HG03521 (cell line): ENCODE results near the gene HAS3.
"Not testable (repeated sequence)": the region's sequence is repeated elsewhere in the genome, so short reads cannot be mapped to it uniquely, and the experiment has no call there.

Experiments
- ATAC-seq: cut with Tn5 transposase; IDR thresholded peaks from one replicate; pipeline ENCODE4 v1.9.1; 2021; ENCODE audit warnings: mild to moderate bottlenecking, moderate library complexity; ENCODE audit not compliant: unreplicated experiment

Gene HAS3, protein sequence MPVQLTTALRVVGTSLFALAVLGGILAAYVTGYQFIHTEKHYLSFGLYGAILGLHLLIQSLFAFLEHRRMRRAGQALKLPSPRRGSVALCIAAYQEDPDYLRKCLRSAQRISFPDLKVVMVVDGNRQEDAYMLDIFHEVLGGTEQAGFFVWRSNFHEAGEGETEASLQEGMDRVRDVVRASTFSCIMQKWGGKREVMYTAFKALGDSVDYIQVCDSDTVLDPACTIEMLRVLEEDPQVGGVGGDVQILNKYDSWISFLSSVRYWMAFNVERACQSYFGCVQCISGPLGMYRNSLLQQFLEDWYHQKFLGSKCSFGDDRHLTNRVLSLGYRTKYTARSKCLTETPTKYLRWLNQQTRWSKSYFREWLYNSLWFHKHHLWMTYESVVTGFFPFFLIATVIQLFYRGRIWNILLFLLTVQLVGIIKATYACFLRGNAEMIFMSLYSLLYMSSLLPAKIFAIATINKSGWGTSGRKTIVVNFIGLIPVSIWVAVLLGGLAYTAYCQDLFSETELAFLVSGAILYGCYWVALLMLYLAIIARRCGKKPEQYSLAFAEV

DNA sequence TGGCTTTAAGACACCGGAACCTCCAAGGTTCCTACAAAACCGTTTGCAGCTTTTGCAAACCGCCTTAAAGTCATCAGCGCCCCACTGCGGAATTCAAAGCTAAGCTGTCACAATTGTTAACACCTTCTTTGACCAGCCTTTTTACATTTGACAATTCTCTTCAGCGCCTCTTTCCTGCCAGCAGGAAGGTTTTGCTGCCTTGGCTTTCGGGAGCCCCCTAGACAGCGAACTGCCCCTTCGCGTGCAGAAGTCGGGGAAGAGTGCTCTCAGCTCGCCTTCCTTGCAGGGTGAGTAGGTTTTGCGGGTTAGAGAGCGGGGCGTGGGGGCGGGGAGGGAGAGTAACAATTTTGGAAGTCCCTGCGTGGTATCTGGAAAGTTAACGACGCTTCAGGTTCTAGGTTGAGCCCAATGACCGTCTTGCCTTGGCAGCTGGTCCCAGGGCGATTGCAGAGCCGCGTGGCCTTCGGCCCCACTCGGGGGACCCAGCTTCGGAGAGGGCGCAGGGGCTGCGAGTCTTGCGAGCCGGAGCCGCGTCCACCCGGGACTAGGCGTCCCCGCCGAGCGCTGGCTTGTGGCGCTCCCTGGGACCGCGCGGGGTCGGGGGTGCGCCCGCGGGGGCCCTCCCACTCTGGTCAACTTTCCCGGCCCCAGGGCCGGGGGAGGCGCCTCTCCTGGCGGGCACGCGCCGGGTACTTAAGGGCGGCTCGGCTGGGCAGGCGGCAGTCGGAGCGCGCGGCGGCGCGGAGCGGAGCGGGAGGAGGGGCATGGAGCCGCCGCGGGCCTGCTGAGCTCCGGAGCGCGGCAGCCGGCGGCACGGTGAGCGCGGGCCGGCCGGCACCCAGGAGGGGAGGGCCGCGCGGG lies at the start of gene HAS3:
TSS of gene HAS3 (plus strand) at position 153 of the 861 bp plus-strand sequence. CDS start 3,743 bp downstream, outside the sequence.
- no peak for ATAC-seq

DNA sequence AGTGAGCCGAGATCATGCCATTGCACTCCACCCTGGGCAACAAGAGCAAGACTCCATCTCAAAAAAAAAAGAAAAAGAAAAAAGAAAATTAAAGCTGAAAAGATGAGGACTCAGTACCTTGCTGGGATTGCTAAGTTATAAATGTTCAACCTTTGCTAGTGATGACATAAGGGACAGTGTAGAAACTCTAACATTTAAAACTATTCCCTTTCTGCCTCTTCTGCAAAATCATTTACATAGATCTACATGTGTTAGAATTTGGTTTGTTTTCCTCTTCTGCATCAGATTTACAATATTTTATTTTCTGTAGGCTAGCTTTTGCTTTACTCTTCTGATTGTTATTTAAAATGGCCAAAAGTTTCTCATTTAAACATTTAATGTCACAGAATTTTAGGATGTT lies 49.5 kb upstream of the HAS3 start:
- no peak for ATAC-seq

DNA sequence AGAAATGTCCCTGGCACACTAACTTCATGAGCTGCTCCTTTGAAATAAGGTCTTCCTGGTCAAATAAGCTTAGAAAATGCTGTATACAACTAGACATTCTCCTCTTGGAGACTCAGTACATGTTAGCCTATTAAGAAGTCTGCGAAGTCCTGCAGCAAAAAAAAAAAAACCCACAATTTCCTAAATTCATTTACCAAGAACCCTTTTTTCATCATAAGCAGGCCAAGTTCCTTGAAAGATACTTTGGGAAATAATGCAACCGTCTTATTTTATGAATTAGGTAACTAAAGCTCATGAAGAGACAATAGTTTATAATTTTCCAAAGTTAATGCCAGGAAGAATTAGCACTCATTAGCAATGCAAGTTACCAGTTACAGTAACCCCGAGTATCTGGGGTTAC lies 49.0 kb upstream of the HAS3 start:
- ATAC-seq, result no peak

DNA sequence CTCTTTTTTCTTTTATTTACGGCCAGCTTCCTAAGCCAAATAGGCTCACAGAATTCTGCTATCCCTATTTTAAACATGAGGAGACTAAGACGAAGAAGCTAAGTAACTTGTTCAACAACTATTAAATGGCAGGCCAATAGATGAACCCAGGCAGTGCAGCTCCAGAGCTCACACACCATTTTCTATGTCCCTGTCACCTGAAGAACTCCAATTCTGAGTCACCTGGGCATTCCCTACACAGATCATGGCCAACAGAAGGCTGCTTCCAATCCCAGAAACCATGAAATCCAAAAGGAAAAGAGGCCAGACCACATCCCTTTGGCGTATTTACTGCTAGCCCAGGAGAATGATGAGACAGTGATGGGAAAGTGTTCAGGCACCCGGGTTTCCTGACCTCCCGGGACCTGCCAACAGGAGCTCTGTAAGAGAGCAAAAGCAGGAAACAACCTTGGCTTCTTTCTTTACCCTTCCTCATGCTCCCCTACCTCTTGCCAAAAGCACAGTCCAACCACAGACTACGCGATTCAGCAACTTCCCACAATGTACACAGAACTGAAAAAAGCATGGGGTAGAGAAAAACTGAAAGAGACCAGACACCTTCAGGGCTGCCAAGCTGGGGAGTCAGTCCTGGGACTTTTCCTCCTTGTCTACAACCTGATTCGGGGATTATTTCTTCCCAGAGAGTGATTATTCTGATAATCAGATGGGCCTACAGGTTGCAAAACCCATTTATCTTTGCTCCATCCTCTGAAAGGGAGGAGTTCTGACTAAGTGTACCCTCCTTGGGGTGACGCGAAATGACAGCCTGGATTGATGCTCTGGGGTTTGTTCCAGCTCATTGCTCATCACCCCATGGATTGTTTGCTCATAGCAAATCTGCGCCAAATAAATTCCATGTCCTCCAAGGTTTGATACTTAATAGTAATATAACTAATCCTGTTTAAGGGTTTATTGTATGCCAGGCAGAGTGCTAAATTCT lies 47.8 kb upstream of the HAS3 start:
- no peak for ATAC-seq

DNA sequence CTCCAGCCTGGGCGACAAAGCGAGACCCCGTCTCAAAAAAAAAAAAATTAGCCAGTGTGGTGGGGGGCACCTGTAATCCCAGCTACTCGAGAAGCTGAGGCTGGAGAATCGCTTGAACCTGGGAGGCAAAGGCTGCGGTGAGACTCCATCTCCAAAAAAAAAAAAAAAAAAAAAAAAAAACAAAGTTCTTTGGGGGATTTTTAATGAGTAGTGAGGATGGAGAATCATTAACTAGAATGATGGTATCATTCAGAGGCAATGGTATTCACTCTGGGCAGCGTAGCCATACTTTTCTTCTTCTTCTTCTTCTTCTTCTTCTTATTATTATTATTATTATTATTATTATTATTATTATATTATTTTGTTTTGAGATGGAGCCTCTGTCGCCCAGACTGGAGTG lies 42.0 kb upstream of the HAS3 start:
- not testable (repeated sequence) for ATAC-seq

DNA sequence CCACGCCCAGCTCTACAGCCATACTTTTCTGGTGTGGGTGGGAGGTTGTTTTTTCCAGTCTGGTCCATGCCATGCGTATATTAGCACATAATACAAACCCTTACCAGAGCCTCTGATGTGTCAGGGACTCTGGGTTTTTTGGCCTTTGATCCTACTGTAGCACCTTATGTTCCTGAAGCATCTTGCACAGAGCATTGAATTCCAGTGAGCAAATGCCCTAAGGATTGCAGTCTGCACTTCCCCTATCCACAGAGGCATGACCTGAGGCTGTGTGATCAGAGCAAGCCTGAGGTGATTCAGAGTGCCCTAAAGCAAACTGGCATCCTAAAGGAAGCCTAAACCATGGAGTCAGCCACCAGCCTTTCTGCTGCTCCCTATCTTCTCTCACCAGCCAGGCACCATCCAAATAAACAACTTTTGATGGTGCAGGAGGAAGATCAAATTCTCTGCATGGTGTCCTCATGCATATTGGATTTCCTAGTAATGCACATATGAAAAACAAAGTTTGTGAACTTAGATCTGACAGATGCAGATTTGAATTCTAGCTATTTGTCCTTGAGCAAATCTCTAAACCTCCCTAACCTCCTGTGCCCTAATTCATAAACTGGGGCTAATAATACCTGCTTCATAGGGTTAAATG lies 41.2 kb upstream of the HAS3 start:
- no peak for ATAC-seq

DNA sequence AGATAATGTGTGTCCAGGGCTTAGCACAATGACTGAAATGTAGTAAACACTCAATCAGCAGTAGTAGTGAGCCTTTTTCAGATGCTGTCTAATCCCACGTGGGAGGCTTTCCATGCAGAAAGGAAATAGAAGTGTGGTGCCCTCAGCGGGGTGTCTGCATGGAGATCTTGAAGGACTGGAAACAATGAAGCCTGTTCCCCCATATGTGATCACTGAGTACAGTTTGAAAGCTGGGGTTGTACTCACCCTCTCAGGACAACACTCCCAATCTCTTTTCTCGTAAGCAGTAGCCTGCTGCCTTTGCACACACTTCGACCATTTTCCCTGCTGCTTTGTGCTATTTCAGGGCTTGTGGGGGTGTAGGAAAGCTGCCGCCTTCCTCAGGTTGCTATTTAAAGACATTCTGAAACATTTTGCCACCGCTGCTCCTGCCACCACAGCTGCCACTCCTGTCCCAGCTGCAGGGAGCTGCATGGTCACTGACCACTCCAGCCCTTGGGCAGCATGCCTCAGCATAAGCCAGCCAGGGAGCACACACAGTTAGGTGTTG lies 40.6 kb upstream of the HAS3 start:
- ATAC-seq, result no peak

DNA sequence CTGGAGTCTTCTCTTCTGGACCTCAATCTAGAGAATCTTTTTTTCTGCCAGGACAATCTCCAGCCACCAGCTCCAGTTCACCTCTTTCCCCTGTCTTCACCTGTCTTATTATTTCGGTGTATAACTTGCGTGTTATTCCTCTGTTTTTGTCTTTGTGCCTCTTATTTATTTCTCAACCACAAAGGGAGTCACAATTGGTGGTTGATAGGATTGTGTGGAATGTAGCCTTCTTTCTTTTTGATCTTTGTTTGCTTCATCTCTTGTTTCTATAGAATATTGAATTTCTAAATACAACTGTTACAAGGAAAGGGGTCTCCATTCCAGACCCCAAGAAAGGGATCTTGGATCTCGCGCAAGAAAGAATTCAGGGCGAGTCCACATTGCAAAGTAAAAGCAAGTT lies 35.9 kb upstream of the HAS3 start:
- ATAC-seq, result no peak

DNA sequence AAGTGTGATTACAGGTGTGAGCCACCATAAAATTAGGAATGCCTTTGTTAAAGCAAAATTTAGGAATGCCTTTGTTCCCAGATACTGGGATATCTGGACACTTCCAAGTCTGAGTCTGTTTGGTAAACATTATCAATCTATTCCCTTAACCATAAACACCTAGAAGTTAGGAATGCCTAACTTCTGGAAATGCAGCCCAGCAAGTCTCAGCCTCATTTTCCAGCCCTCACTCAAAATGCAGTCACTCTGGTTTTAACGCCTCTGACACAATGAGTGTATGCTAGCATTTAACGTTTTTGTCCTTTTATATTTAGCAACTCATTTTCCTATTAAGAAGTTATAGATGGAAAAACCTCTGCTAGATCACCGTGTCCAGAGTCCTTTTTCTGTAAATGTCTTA lies 34.4 kb upstream of the HAS3 start:
- no peak for ATAC-seq

DNA sequence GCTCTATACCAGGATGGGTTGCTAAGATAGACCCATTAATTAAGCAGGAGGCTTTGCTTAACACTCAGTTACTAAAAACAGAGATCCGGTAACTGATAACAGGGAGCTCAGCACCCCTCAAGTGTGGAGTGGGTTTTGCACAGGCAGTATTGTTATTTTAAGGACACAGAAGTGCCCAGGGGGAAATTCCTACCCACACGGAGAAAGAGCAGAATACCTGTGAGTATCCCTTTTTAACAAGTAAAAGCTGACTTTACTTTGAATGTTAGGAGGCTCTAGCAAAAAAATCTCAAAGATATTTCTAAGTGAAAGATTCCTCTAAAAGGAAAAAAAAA lies 32.8 kb upstream of the HAS3 start:
- no peak for ATAC-seq

DNA sequence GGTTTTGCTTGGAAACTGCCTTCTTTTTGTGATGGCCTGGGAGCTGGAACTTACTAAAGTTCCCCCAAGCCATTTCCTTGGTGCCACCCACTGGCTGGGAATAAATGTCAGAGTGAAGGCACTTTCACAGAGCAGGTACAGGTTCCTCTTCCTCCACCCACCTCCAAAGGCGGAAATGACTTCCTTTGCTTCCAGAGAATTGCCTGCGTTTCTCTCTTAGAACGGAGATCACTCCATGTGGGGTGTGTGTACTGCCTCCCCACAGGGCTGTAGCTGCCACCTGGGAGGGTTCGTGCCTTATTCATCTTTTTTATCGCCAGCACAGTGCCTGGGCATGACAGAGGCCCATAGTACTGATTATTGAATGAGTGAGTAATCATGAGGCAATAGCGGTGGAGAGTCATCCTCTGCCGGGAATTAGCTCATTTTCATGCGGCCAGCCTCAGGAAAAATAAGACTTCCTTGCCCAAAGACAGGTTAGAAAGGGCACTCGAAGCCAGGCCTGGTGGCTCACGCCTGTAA lies 32.2 kb upstream of the HAS3 start:
- no peak for ATAC-seq

DNA sequence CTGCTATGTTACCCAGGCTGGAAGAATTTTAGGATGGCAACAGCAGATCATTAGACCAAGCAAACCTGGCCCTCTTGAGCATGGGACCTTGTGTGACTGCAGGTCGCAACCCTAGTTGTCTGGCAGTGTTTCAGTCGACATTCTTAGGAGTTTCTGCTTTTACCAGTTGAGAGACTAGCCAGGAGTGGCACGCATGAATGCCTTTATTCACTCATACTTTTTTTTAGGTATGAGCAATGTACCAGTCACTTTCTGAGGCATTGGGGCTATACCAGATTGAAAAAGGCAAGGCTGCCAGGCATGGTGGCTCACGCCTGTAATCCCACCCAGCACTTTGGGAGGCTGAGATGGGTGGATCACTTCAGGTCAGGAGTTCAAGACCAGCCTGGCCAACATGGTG lies 28.2 kb upstream of the HAS3 start:
- ATAC-seq, result no peak

DNA sequence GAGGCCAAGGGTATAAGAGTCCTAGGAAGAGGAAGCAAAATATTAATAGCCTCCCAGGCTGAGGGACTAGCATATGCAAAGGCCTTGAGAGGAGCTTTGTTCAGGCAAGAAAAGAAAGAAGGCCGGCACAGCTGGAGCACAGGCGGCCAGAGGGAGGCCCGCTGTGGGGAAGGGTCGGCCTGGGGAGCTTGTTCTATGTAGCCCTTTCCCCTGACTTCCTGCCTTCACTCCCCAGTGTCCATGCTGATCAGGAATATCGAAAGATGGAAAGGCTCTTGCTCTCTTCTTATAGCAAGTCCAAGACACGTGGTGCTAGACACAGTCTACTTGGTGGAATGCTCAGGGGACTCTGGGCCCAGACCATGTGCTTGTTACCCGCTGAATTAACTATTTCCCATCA lies 27.4 kb upstream of the HAS3 start:
- no peak for ATAC-seq

DNA sequence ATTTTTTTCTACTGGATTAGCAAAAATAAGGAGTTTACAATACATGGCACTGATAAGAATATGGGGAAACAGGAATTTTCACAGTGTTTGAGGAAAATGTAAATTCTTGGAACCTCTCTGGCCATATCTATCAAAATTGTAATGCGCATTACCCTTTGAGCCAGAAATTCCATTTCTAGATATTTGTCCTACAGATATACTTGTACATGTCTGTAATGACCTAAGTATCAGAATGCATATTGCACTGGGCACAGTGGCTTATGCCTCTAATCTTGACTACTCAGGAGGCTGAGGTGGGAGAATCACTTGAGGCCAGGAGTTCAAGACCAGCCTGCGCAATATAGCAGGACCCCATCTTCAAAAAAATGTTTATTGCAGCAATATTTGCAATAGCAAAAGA lies 25.8 kb upstream of the HAS3 start:
- no peak for ATAC-seq

DNA sequence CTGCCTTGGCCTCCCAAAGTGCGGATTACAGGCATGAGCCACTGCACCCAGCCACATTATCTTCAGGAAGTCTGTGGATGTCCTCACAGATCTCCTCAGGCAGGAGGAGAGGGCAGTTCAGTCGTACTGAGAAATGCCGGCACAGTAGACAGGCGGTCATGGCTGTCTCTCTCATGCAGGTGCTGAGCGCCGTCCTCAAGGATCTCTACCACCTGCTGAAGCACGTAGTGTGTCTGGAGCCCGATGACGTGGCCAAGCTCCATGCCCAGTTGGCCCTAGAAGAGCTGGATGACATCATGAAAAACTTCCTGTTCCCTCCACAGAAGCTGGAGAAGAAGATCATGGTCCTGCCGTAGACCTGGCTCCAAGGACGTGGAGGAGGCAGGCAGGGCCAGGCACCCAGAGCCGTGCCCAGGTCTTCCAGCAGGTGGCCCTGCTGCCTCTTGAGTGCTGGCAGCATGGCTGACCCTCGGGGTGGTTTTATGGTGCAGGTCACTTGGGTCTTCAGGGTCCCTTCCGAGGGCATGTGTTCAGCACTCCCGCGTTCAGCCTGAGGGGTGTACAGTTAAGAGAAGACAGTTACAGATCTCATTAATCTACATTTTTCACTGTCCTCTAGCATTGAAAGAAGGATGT lies 22.0 kb upstream of the HAS3 start:
- ATAC-seq, result no peak

DNA sequence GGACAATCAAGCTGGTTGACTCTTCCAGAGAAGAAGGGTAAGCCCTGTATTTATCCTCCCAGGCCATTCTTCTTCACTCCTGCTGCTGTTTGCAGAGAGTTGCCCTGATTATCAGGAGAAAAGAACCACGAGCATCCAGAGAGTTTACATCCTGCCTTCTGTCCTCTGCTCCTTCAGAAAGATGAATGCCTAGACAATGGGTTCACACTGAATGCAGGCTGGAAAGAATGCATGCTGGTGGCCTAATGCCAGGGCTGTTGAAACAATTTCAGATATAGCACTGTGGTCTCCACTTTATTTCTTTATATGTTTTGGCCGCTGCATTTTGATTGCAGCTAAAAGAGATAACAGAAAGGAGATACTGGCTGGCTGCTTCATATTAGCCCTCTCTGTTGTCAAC lies 21.2 kb upstream of the HAS3 start:
- no peak for ATAC-seq

DNA sequence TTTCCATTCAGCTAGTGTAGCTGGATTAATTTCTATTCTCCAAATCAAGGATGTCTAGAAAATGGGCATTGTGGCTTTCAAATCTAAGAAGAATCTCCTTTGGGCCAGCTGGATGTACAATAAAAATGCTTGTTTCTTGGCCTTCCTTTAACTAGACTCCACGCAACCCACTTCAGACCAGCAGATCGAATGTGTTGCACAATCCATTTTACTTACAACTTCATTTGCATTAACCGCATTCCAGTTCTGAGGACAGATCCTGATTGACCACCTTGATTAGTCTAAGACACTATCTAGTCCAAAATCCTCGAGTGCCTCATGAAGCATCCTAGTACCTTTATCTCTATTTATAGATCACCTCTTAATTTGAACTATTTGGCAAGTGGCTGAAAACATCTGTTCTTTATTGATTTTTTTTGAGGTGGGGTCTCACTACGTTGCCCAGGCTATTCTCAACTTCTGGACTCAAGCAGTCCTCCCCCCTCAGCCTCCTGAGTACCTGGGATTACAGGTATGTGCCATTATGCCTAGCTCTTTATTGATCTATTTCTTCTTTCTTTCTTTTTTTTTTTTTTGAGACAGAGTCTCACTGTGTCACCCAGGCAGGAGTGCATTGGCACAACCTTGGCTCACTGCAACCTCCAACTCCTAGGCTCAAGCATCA lies 20.3 kb upstream of the HAS3 start:
- ATAC-seq, result no peak

DNA sequence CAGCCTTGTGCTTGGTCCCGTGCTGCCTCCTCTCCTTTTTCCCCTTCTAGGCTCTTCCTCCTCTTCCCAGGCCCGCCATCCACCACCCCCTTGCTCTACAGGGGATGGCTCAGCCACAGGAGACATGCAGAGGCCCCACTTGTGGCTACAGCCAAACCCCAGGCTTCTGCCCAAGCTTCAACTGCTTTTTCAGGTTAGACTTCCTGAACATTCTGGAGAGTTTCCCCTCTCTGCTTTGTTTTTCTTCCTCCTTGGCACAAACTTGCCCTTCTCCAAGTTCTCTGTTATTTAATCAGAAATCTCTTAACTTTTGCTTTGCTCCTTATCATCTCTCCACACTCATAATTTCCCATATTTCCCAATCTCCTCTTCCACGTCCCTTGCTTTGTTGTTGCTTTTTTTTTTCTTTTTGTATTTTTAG lies 18.3 kb upstream of the HAS3 start:
- ATAC-seq, result no peak

DNA sequence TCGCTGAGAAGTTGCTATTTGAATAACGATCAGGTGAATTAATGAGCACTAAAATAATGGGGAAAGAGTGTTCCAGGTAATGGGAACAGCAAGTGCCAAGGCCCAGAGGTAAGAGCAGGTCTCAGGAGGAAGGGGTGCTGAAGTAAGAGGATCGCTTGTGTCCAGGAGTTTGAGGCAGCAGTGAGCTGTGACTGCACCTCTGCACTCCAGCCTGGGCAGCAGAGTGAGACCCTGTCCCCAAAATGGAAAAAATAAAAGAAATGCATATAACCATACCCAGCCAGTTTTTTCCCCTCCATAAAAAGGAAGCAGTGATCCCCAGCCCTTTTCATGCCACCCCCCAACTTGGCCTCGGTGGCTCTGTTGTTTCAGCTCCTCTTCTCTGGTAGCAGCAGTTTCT lies 16.8 kb upstream of the HAS3 start:
- ATAC-seq, result no peak
